ENCODE measurements around the gene TYRP1. TPM values are rescaled to one million over a fixed set of nuclear protein-coding genes. Genes with fewer than 3 reads are reported as not detected.

The TYRP1 gene
- total RNA-seq, 1 donor from 2014 or later = 86.2 TPM

DNA sequence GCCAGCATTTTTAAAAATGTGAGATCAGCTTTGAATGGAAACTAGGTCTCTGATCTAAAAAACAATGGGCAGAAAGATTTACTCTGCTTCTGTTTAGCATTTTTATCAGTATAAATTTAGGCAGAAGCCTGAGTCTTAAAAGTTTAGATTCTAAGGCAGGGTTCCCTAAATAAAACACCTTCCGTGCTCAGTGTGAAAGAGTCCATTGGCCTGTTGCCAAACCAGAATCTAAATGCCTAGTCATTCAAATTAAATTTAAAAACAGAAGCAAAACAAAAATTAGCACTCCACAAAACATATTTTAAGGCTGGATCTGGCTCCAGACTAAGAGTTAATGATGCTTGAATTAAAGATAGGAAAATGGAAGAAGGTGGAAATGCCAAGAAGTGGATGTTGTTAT is 4.5 kb downstream of the TYRP1 start:
- H3K4me3 Mint-ChIP-seq = no peak overlapping the region
- H3K9me3 Mint-ChIP-seq = no peaks in the 10 kb centered on the region
- no peak overlapping the region for H3K27ac Mint-ChIP-seq
- TF ChIP-seq, protein P1, sequence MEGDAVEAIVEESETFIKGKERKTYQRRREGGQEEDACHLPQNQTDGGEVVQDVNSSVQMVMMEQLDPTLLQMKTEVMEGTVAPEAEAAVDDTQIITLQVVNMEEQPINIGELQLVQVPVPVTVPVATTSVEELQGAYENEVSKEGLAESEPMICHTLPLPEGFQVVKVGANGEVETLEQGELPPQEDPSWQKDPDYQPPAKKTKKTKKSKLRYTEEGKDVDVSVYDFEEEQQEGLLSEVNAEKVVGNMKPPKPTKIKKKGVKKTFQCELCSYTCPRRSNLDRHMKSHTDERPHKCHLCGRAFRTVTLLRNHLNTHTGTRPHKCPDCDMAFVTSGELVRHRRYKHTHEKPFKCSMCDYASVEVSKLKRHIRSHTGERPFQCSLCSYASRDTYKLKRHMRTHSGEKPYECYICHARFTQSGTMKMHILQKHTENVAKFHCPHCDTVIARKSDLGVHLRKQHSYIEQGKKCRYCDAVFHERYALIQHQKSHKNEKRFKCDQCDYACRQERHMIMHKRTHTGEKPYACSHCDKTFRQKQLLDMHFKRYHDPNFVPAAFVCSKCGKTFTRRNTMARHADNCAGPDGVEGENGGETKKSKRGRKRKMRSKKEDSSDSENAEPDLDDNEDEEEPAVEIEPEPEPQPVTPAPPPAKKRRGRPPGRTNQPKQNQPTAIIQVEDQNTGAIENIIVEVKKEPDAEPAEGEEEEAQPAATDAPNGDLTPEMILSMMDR (conservative IDR thresholded peaks at IDR 0.05) = no peak
- DNase-seq (ENCODE audit: extremely low spot score, unreplicated experiment) = no peak
- no peaks in the 10 kb centered on the region for H3K27me3 Mint-ChIP-seq
- peaks cover 15% of the 10 kb centered on the region for H3K4me1 Mint-ChIP-seq (ENCODE audit: unreplicated experiment)
- no peaks in the 10 kb centered on the region for H3K36me3 Mint-ChIP-seq

DNA sequence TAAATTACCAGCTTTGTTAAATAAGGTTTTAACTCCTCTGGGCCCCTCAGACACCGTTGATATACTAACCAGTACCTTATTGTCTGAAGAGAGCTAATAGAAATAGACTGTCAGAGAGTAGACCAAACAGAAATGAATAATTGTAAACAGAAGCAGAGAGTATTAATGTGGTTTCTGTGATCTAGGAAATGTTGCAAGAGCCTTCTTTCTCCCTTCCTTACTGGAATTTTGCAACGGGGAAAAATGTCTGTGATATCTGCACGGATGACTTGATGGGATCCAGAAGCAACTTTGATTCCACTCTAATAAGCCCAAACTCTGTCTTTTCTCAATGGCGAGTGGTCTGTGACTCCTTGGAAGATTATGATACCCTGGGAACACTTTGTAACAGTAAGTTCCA is 5.1 kb downstream of the TYRP1 start:
- H3K36me3 Mint-ChIP-seq = no peaks in the 10 kb centered on the region
- H3K4me3 Mint-ChIP-seq = no peak overlapping the region
- H3K27ac Mint-ChIP-seq = no peak overlapping the region
- TF ChIP-seq, protein P1 (conservative IDR thresholded peaks at IDR 0.05) = no peak
- no peaks in the 10 kb centered on the region for H3K27me3 Mint-ChIP-seq
- no peak for DNase-seq (ENCODE audit: extremely low spot score, unreplicated experiment)
- no peaks in the 10 kb centered on the region for H3K9me3 Mint-ChIP-seq
- H3K4me1 Mint-ChIP-seq (ENCODE audit: unreplicated experiment) = peaks cover 15% of the 10 kb centered on the region

DNA sequence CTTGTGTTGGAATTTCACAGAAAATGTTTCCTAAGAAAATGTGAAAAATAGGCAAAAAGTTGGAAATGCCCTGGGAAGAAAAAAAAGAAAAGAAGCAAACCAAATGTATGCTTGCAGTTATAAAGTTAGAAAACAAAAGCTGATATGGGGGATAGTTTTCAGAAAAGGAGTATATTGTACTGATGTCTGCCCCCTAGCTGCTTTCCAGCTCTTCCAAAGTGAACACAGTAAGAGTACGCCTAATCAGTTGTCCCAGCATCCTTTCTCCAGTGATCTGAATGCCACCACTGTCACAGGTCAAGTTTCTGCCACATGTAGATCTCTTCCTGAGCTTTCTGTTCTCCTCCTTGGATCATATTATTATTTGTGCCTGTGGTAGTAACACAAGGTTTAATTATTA is 5.8 kb downstream of the TYRP1 start:
- Mint-ChIP-seq H3K4me1 (ENCODE audit: unreplicated experiment) (peaks cover 15% of the 10 kb centered on the region), H3K27me3 (no peaks in the 10 kb centered on the region), H3K4me3 (no peak overlapping the region), H3K36me3 (no peaks in the 10 kb centered on the region), H3K9me3 (no peaks in the 10 kb centered on the region), H3K27ac (no peak overlapping the region)
- DNase-seq (ENCODE audit: extremely low spot score, unreplicated experiment) = no peak
- TF ChIP-seq, protein P1 (conservative IDR thresholded peaks at IDR 0.05) = no peak

DNA sequence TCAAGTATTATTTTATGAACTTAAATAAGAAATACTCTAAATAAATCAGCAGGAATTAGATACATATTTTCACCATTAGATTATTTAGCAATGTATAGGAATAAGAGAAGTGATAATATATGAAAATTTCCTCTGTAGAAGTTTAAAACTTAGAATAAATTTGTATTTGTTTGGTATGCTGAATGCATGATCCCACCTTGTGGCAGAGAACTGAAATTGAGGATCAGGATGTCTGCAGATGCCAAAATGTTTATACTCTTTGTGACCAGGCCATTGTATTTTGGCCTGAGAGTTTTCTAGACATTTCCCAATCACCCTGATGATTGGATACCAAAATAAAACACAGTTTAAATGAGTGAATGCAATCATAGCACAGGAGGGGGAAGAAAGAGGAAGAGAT is 6.3 kb downstream of the TYRP1 start:
- Mint-ChIP-seq H3K4me3 (no peak overlapping the region), H3K27me3 (no peaks in the 10 kb centered on the region), H3K27ac (no peak overlapping the region), H3K4me1 (ENCODE audit: unreplicated experiment) (peaks cover 15% of the 10 kb centered on the region), H3K36me3 (no peaks in the 10 kb centered on the region), H3K9me3 (no peaks in the 10 kb centered on the region)
- TF ChIP-seq, protein P1 (conservative IDR thresholded peaks at IDR 0.05) = peak; percentile 61
- no peak for DNase-seq (ENCODE audit: extremely low spot score, unreplicated experiment)

DNA sequence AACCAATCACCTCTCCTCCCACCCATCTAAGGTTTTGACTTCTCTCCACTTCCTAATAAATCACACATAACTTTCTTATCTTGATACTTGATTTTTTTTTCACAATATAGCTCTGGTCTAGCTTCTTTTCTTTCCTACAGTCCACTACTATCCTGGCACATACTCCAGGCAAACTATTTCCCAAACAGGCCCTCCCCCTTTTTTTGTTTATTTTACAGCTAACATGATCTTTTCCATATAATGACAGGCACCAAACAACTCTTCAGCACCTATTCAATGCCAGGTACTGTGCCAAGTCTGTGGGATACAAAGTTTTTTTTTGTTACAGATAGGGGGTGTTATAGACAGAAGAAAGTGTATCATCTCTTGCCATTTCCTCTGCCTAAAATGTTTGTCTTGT is 7.9 kb downstream of the TYRP1 start:
- TF ChIP-seq, protein P1 (conservative IDR thresholded peaks at IDR 0.05) = no peak
- H3K27ac Mint-ChIP-seq = no peak overlapping the region
- peaks cover 15% of the 10 kb centered on the region for H3K4me1 Mint-ChIP-seq (ENCODE audit: unreplicated experiment)
- H3K27me3 Mint-ChIP-seq = no peaks in the 10 kb centered on the region
- H3K4me3 Mint-ChIP-seq = no peak overlapping the region
- no peak for DNase-seq (ENCODE audit: extremely low spot score, unreplicated experiment)
- no peaks in the 10 kb centered on the region for H3K36me3 Mint-ChIP-seq
- H3K9me3 Mint-ChIP-seq = no peaks in the 10 kb centered on the region

DNA sequence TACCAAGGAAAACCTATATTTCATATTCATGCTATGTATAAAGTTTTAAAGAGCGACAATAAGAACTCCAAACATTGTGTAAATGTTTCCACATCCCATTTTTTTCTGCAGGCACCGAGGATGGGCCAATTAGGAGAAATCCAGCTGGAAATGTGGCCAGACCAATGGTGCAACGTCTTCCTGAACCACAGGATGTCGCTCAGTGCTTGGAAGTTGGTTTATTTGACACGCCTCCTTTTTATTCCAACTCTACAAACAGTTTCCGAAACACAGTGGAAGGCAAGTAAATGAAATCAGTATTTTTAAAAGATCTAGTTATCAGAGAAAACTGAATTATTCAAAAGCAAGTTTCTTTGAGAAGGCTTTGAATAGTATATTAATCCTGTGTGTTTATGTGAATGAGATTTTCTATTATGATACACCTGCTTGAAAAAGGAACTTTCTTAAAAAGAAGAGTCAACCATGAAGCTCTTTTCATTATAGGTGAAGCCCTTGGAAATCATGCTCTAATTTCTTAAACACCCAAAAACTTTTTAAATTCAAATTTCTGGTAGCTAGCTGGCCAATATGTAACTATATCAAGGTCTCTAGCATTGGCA is 9.1 kb downstream of the TYRP1 start:
- no peaks in the 10 kb centered on the region for H3K36me3 Mint-ChIP-seq
- H3K27me3 Mint-ChIP-seq = no peaks in the 10 kb centered on the region
- H3K27ac Mint-ChIP-seq = no peak overlapping the region
- no peaks in the 10 kb centered on the region for H3K9me3 Mint-ChIP-seq
- TF ChIP-seq, protein P1 (conservative IDR thresholded peaks at IDR 0.05) = peak; percentile 78
- H3K4me3 Mint-ChIP-seq = no peak overlapping the region
- no peak for DNase-seq (ENCODE audit: extremely low spot score, unreplicated experiment)
- H3K4me1 Mint-ChIP-seq (ENCODE audit: unreplicated experiment) = peaks cover 11% of the 10 kb centered on the region

Measured in type B pancreatic cell (in vitro differentiated cells).